Neutrophil (primary cell): ENCODE measurements around the gene YIPF1.

ENCODE experiments used
- H3K27ac ChIP-seq: fragments of 200-600 bp; sonication (generic); 2 replicates; pipeline ENCODE4 v1.5.1; 2016; ENCODE audit warnings: mild to moderate bottlenecking, moderate library complexity
- H3K27me3 ChIP-seq: fragments of 200-600 bp; sonication (generic); 2 replicates; pipeline ENCODE4 v1.6.0; 2016; ENCODE audit warnings: mild to moderate bottlenecking
- H3K36me3 ChIP-seq: fragments of 200-600 bp; sonication (generic); 2 replicates; pipeline ENCODE4 v1.5.1; 2017
- H3K4me1 ChIP-seq, 2 experiments: fragments of 200-600 bp in 1 of 2; sonication (generic) in 1 of 2; 1 replicate in 1 of 2; 2 replicates in 1 of 2; pipeline versions ENCODE4 v1.5.1 to v1.6.1; 2013 to 2016; ENCODE audit warnings: low read depth in 1 of 2, low read length in 1 of 2, mild to moderate bottlenecking in 1 of 2, moderate library complexity in 1 of 2; ENCODE audit not compliant: control insufficient read depth in 1 of 2, insufficient read depth in 1 of 2
- H3K4me3 ChIP-seq, 2 experiments: fragments of 200-600 bp in 1 of 2; sonication (generic) in 1 of 2; 1 replicate in 1 of 2; 2 replicates in 1 of 2; pipeline ENCODE4 v1.5.1; 2013 to 2016; ENCODE audit warnings: low read depth in 1 of 2, low read length in 1 of 2, mild to moderate bottlenecking in 1 of 2, moderate library complexity in 1 of 2
- H3K9me3 ChIP-seq: fragments of 200-600 bp; sonication (generic); 2 replicates; pipeline ENCODE4 v1.5.1; 2016
- CTCF ChIP-seq: fragments of 200-600 bp; sonication (generic); IDR thresholded peaks from 2 replicates; pipeline ENCODE4 v1.5.1; 2016; ENCODE audit warnings: antibody characterized with exemption

Gene YIPF1

DNA sequence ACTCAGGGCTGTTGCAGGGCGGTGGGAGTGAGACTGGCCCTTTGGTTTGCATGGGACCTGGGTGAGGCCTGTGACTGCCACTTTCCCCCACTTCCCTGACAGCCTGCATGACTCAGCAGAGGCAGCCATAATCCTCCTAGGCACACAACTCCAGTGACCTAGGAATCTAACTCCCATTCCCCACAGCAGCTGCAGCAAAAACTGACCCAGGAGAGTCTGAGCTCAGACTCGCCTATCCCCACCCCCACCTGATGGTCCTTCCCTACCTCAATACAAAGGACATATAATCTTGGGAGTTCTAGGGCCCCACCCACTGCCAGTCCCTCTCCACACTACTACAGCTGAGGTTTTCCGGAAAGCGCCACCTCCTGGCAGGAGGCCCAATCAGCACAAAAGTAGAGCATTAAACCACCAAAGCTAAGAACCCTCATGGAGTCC lies 78.2 kb downstream of the YIPF1 start:
- H3K9me3 ChIP-seq: no peaks in the 10 kb centered on the region
- H3K4me1 ChIP-seq: no peaks in the 10 kb centered on the region
- H3K36me3 ChIP-seq: peaks cover 2% of the 10 kb centered on the region
- H3K27me3 ChIP-seq: no peaks in the 10 kb centered on the region
- no peak for TF ChIP-seq CTCF
- no peak overlapping the region for H3K4me3 ChIP-seq
- no peak overlapping the region for H3K27ac ChIP-seq

- Histone ChIP-seq H3K27ac (no peak overlapping the region), H3K27me3 (no peaks in the 10 kb centered on the region), H3K9me3 (no peaks in the 10 kb centered on the region), H3K4me1 (no peaks in the 10 kb centered on the region), H3K36me3 (peaks cover 8% of the 10 kb centered on the region), H3K4me3 (no peak overlapping the region)
- TF ChIP-seq CTCF: no peak
Observed at GRCh38 chr1:53810497-53810896, 79.1 kb downstream of the YIPF1 start.

DNA sequence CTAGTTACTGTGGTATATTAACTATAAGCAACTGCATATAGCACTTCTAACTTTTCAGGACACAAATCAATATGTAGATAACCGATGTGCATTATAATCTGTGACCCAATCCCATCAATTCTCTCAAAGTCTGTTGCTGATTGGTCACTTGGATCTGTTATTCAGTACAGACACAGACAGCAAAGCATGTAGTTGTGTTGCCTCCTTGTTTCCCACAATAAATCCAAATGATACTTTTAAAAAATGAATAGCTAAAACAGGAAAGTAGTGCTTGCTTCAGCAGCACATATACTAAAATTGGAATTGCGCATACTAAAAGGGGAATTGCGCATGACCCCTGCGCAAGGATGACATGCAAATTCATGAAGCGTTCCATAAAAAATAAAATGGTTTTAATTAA lies 79.6 kb downstream of the YIPF1 start:
- peaks cover 13% of the 10 kb centered on the region for H3K36me3 ChIP-seq
- no peaks in the 10 kb centered on the region for H3K27me3 ChIP-seq
- no peak overlapping the region for H3K4me3 ChIP-seq
- no peak for TF ChIP-seq CTCF
- no peaks in the 10 kb centered on the region for H3K9me3 ChIP-seq
- H3K27ac ChIP-seq: no peak overlapping the region
- no peaks in the 10 kb centered on the region for H3K4me1 ChIP-seq

DNA sequence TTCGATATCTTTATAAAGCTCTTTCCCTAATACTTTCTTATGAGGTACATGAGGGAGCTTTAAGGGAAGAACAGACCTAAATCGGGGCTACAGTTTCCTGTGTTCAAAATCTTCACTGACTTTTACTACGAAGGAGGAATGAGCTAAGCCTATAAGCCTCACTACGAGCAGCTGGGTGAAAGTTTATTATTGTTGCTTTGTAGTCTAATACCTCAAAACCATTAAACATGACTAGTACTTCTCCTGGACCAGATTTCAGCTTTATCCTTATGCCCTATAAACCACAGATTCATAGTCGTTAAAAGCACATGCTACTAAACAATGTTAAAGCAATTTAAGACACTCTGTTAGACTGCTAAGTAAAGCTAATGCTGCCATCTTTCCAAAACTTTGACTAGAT lies 81.7 kb downstream of the YIPF1 start:
- no peaks in the 10 kb centered on the region for H3K9me3 ChIP-seq
- TF ChIP-seq CTCF: no peak
- no peaks in the 10 kb centered on the region for H3K27me3 ChIP-seq
- H3K4me3 ChIP-seq: no peak overlapping the region
- H3K4me1 ChIP-seq: no peaks in the 10 kb centered on the region
- no peak overlapping the region for H3K27ac ChIP-seq
- peaks cover 20% of the 10 kb centered on the region for H3K36me3 ChIP-seq

DNA sequence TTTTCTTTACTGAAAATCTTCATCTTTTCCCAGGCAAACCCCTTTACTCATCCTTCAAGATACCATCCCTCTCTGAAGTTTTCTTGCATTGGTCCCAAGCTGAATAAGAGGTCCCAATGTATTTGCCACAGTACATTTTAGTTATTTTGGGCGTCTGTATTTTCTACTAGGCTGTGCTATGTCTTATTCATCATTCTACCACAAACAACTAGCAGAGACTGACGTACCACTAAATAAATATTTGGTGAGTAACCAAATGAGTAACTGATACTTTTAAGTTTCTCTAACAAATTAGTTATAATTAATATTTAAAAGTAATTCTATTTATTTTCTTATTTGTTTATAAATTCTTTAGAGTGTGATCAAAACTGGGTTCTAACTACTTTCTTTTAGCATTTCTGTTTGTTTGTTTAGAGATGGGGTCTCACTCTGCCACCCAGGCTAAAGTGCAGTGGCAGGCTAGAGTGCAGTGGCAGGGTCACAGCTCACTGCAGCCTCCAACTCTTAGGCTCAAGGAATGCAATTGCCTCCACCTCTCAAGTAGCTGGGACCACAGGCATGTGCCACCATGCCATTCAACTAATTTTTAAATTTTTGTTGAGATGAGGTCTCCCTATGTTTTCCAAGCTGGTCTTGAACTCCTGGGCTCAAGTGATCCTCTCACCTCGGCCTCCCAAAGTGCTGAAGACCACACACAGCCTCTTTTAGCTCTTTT lies 84.6 kb downstream of the YIPF1 start:
- Histone ChIP-seq H3K27me3 (no peaks in the 10 kb centered on the region), H3K27ac (no peak overlapping the region), H3K36me3 (peaks cover 34% of the 10 kb centered on the region), H3K4me1 (no peaks in the 10 kb centered on the region), H3K9me3 (no peaks in the 10 kb centered on the region), H3K4me3 (no peak overlapping the region)
- no peak for TF ChIP-seq CTCF
